GM12872 (cell line): Measurements from ENCODE around the gene NHLRC1.

Experiments
- TF ChIP-seq, protein P1 (sequence below): IDR thresholded peaks from 3 replicates; pipeline ENCODE4 v1.5.1; 2011; ENCODE audit warnings: low read depth, mild to moderate bottlenecking, low read length, moderate library complexity; ENCODE audit not compliant: insufficient read depth

NHLRC1 gene

DNA sequence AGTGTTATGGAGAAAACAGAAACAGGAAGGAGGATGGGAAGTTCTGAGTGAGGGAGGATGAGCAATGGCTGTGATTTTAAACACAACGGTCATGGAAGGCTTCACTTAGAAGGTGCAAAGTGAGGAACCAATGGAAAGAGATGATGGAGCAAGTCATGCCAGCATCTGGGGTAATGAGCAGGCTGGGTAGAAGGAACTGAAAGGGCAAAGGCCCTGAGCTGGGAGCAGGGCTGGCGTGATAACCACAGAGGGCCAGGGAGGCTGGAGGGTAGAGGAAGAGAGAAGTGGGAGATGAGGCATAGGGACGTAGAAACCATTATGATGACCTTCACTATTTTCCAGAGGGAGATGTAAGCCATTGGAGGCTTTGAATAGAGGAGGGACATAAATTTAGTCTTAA is 43.6 kb downstream of the NHLRC1 start:
- TF ChIP-seq, protein P1, sequence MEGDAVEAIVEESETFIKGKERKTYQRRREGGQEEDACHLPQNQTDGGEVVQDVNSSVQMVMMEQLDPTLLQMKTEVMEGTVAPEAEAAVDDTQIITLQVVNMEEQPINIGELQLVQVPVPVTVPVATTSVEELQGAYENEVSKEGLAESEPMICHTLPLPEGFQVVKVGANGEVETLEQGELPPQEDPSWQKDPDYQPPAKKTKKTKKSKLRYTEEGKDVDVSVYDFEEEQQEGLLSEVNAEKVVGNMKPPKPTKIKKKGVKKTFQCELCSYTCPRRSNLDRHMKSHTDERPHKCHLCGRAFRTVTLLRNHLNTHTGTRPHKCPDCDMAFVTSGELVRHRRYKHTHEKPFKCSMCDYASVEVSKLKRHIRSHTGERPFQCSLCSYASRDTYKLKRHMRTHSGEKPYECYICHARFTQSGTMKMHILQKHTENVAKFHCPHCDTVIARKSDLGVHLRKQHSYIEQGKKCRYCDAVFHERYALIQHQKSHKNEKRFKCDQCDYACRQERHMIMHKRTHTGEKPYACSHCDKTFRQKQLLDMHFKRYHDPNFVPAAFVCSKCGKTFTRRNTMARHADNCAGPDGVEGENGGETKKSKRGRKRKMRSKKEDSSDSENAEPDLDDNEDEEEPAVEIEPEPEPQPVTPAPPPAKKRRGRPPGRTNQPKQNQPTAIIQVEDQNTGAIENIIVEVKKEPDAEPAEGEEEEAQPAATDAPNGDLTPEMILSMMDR = no peak

DNA sequence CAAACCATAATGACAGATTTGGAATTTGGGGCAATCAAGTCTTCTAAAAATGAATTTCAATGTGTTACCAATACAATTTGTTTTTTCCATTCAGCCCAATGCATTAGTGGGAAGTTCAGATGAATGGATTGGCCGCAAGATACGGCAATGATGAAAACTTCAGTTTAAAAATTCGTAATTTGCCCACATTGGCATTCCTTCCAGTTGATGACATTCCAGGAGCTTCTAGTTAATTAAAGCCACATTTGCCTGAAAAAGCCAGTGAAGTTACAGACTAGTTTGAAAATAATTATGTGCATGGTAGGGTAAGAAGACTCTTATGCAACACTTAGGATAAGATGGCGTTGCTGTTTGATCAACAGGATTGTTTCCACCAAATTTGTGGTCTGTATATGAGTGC is 46.2 kb downstream of the NHLRC1 start:
- TF ChIP-seq, protein P1 = no peak

DNA sequence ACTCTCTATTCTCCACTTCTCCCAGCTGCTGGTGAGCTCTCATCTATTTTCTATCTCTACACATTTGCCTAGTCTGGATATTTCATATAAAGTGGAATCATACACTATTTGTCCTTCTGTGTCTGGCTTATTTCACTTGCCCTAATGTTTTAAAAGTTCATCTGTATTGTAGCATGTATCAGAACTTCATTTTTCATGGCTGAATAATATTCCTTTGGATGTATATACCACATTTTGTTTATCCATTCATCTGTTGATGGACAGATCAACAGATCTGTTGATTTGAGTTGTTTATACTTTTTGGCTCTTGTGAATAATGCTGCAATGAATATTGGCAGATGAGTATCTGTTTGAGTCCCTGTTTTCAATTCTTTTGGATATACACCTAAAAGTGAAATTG is 49.6 kb downstream of the NHLRC1 start:
- TF ChIP-seq, protein P1 = no peak

DNA sequence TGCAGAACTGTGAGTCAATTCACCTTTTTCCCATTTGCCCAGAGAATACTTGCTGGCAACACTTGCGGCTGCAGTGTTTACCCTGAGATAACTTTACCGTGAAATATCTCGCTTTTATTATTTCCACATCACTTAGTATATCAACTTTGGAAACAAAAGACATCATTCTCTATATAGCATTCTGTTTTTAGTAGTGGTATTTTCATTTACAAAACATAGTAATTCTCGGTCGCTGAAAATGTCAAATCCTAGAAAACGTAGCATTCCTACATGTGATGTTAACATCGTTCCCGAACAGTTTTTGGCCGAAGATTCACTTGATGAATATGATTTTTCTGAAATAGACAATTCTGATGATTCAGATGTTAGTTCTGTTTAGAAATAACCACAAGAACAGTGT is 52.0 kb downstream of the NHLRC1 start:
- TF ChIP-seq, protein P1 = no peak
